Esophagus squamous epithelium (tissue), 5 donors: ENCODE results near the gene GNB2. TPM values are rescaled to one million over a fixed set of nuclear protein-coding genes. Genes with fewer than 3 reads are reported as not detected.

ENCODE experiments used
- DNase-seq: peaks from one replicate; lab custom pipeline; 2025; lab: John Stamatoyannopoulos, UW
- H3K27ac ChIP-seq, 4 donors: fragments of 200-600 bp; sonication (generic); one replicate each; pipeline ENCODE4 v1.5.1; 2016 to 2019; ENCODE audit warnings: mild to moderate bottlenecking in 1 of 4
- H3K27me3 ChIP-seq, 4 donors: fragments of 200-600 bp; sonication (generic); 1 replicate in 3 of 4; 2 replicates in 1 of 4; pipeline versions ENCODE4 v1.5.1 to v1.6.0; 2017 to 2021; ENCODE audit warnings: antibody characterized with exemption in 1 of 4
- H3K36me3 ChIP-seq, 3 donors: fragments of 200-600 bp; sonication (generic); one replicate each; pipeline ENCODE4 v1.5.1; 2016 to 2019
- H3K4me1 ChIP-seq, 3 donors: fragments of 200-600 bp; sonication (generic); one replicate each; pipeline ENCODE4 v1.5.1; 2017 to 2019
- H3K4me3 ChIP-seq, 4 donors: fragments of 200-600 bp; sonication (generic); 1 replicate in 3 of 4; 2 replicates in 1 of 4; pipeline ENCODE4 v1.5.1; 2016 to 2019; ENCODE audit warnings: mild to moderate bottlenecking in 2 of 4, moderate library complexity in 1 of 4
- H3K9me3 ChIP-seq, 3 donors: fragments of 200-600 bp; sonication (generic); one replicate each; pipeline ENCODE4 v1.5.1; 2016 to 2019
- CTCF ChIP-seq, 6 experiments: fragments of 450-650 bp in 4 of 6; fragments of 200-600 bp in 2 of 6; sonication (generic) in 2 of 6; IDR thresholded peaks; one replicate each; pipeline ENCODE4 v1.5.1; 2016 to 2019; ENCODE audit warnings: antibody characterized with exemption in 6 of 6, mild to moderate bottlenecking in 4 of 6, moderate library complexity in 4 of 6
- POLR2A ChIP-seq, 4 donors: fragments of 450-650 bp; IDR thresholded peaks; one replicate each; pipeline ENCODE4 v1.6.1; 2017; ENCODE audit warnings: antibody characterized with exemption in 4 of 4, mild to moderate bottlenecking in 4 of 4, moderate library complexity in 3 of 4
- WGBS, 2 donors: methylation state at CpG; one replicate each; pipeline ENCODE4 v1.1.5; 2018; 5-methylcytosine and 5-hydroxymethylcytosine counted together
- intact Hi-C: fragments of 100-400 bp; cut with DNase I; formaldehyde crosslinking; loops from one replicate; pipeline ENCODE4 v1.15.0; 2022
- total RNA-seq, 4 donors: library from RNA; depleted of rRNA; stranded (reverse); fragments of >200 nt; gene quantifications; one replicate each; pipeline ENCODE4 v1.1.0, GENCODE V29; 2016
- donor health status: DM: yes; HTN: yes; CAD: no.

Gene GNB2
- total RNA-seq, 4 donors from 2014 or later, result 186 to 306 (median 226) TPM

DNA sequence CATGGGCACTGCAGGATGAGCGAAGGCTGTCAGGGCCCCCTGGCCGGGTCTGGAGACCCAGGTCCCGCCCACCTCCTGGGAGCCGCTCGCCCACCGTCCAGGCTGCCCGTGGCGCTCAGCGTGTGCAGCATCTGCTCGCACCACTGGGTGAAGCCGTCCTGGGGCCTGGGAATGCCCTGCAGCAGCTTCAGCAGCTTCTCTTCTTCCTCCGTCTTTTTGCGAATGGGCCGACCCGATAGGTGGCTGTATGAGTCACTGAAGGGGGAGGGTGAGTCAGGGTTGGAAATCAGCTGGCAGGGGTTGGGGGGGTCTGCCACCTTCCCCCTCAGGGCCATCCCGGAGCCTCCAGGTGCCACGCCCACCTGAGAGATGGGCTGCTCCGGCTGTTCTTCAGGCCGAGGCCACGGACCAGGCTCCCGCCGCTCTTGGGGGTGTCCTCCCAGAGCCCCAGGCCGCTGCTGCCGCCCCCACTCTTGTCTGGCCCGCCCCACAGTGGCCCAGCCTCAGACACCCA is 8.7 kb downstream of the GNB2 start:
- no peak overlapping the region for H3K4me3 ChIP-seq
- no peaks in the 10 kb centered on the region for H3K9me3 ChIP-seq
- peaks cover 17 to 51% (median 20%) of the 10 kb centered on the region in 3 donors for H3K4me1 ChIP-seq
- intact Hi-C loops, result no loop called here
- 23 to 48% methylated on average over 6 of the region's 25 CpGs for WGBS, 2 donors
- H3K27ac ChIP-seq, result peak overlapping the region in 1 of 4 donors; percentile 86
- no peak for DNase-seq
- H3K36me3 ChIP-seq, result peaks cover 68 to 97% (median 73%) of the 10 kb centered on the region in 3 donors
- TF ChIP-seq CTCF (IDR thresholded peaks at IDR 0.05) (no peak), POLR2A (IDR thresholded peaks at IDR 0.05) (no peak)
- H3K27me3 ChIP-seq, result no peaks in the 10 kb centered on the region

DNA sequence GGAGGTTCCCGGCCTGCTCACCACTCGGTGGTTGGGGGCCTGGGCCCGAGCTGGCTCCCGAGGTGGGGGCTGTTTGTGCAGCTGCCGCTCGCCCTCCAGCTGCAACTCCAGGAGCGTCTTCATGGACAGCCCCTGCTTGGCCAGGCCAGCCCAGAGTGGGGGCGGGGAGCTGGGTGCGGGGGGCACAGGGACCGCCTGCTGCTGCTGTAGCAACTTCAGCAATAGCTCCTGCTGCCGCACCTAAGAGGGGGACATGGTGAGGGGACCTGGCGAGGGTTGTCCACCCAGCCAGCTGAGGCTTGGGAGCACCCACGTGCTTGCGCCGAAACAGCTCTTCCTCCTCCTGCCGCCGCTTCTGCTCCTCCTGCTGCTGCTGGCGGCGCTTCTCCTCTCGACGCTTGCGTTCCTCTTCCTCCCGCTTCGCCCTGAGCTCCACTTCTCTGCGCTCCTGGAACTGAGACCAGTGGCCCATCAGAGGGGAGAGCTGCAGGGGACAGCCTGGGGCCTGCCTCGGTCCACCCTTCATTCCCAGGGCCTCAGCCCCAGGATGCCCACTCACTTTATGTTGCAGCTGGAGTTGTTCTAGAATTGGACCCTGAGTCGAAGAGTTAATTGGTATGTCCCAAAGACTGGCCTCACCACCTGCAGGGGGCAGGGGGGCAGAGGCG is 9.6 kb downstream of the GNB2 start:
- no peaks in the 10 kb centered on the region for H3K9me3 ChIP-seq
- H3K4me3 ChIP-seq, result no peak overlapping the region
- H3K27me3 ChIP-seq, result no peaks in the 10 kb centered on the region
- WGBS, 2 donors, result 92 to 94% methylated on average over 11 to 17 of the region's 28 CpGs
- no peak for TF ChIP-seq CTCF (IDR thresholded peaks at IDR 0.05)
- no peak for TF ChIP-seq POLR2A (IDR thresholded peaks at IDR 0.05)
- peaks cover 20 to 45% (median 20%) of the 10 kb centered on the region in 3 donors for H3K4me1 ChIP-seq
- DNase-seq, result no peak
- H3K36me3 ChIP-seq, result peaks cover 67 to 97% (median 73%) of the 10 kb centered on the region in 3 donors
- intact Hi-C loops, result no loop called here
- no peak overlapping the region for H3K27ac ChIP-seq

DNA sequence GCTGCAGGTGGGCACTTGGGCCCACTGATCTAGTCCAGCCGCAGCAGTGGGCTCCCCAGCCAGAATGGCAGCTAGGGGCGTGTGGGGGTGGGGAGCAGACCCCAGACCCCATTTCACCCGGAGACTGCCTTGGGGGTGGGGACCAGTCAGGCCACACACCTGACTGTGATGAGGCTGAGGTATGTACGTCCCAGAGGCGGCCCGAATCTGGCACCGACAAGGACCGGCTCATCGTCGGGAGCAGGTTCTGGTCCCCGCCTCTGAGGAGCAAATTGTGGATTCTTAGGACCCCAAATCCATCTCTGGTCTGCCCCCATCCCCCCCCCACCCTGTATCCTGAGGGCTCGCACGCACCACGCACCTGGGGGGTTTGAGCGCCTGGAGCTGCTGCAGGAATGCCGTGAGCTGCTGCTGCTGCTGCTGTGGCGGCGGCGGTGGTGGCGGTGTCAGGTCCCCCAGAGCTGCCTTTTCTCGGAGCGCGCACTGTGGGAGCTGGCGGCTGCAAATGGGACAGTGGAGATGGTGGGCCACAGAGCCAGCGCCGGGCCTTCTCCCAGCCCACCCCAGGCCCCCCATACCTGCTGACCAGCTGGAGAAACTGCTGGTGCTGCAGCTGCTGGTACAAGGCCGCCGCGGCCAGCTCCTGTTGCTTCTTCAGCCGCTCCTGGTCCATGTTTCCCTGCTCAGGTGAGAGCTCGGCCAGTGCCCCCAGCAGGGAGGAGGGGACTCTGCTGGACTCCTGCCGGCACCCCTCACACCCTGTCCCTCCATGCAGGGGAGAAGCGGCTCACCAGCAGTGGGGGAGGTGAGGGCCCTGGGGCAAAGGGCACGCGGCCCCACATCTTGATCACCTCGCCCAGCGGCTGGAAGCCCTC is 10.4 kb downstream of the GNB2 start:
- Histone ChIP-seq H3K4me1 (peaks cover 20 to 45% (median 25%) of the 10 kb centered on the region in 3 donors), H3K36me3 (peaks cover 60 to 97% (median 70%) of the 10 kb centered on the region in 3 donors), H3K9me3 (no peaks in the 10 kb centered on the region), H3K4me3 (no peak overlapping the region), H3K27ac (no peak overlapping the region), H3K27me3 (no peaks in the 10 kb centered on the region)
- TF ChIP-seq CTCF (IDR thresholded peaks at IDR 0.05), result no peak
- TF ChIP-seq POLR2A (IDR thresholded peaks at IDR 0.05), result no peak
- WGBS, 2 donors, result 80 to 100% methylated on average over 1 of the region's 37 CpGs
- intact Hi-C loops, result no loop called here
- DNase-seq, result no peak

DNA sequence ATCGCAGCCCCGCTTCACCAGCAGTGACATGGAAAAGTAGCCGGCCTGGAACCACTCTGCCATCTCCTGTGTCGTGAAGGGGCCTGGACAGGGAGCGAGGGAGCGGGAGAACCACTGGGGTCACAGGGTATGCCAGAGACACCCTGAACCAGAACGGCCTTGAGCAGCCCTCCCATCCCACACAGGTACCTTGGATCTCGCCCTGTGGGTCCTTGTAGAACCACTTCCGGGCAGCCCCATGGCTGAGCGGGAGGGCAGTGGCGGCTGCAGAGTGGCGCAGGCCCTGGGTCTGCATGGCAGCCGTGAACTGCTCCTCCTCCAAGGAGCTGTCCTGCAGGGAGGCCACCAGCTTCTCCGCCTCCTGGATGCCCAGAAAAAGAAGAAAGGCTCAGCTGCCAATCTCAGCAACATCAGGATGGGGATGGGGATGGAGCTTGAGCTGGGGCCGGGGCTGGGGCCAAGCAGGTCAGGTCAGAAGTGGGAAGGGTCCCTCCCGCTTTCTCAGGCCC is 11.0 kb downstream of the GNB2 start:
- H3K4me3 ChIP-seq, result no peak overlapping the region
- intact Hi-C loops, result no loop called here
- H3K36me3 ChIP-seq, result peaks cover 55 to 97% (median 64%) of the 10 kb centered on the region in 3 donors
- H3K27ac ChIP-seq, result no peak overlapping the region
- H3K4me1 ChIP-seq, result peaks cover 14 to 45% (median 27%) of the 10 kb centered on the region in 3 donors
- H3K9me3 ChIP-seq, result no peaks in the 10 kb centered on the region
- TF ChIP-seq POLR2A (IDR thresholded peaks at IDR 0.05) (no peak), CTCF (IDR thresholded peaks at IDR 0.05) (no peak)
- WGBS, 2 donors, result 90% methylated on average over 2 of the region's 16 CpGs; no CpG with 5 or more reads in 1 of the 2 donors
- DNase-seq, result no peak
- no peaks in the 10 kb centered on the region for H3K27me3 ChIP-seq
